ENCODE data around the gene E2F4. TPM values are rescaled to one million over a fixed set of nuclear protein-coding genes. Genes with fewer than 3 reads are reported as not detected.
A peak's percentile ranks its signal among the peaks of the same experiment; 100 is the strongest.

E2F4 gene
- total RNA-seq, 1 donor from 2014 or later: 78.1 TPM

GRCh38 chr16:67166110-67166547 lies 25.8 kb upstream of the E2F4 start:
- no peak for TF ChIP-seq CTCF (IDR thresholded peaks at IDR 0.05)
- TF ChIP-seq POLR2A (IDR thresholded peaks at IDR 0.05): no peak
- no peak for TF ChIP-seq POLR2AphosphoS5 (IDR thresholded peaks at IDR 0.05; ENCODE audit: insufficient read depth in 1 of 2, low read depth in 1 of 2)
- Histone ChIP-seq H3K4me3 (no peak overlapping the region), H3K27me3 (no peaks in the 10 kb centered on the region), H3K27ac (no peak overlapping the region), H3K4me1 (peaks cover 70% of the 10 kb centered on the region), H3K9me3 (no peaks in the 10 kb centered on the region), H3K36me3 (no peaks in the 10 kb centered on the region)
- intact Hi-C loops (cut with DNase I): no loop called here
- no peak for DNase-seq (ENCODE audit: extremely low spot score in 2 of 2)

GRCh38 chr16:67166598-67167168 lies 25.3 kb upstream of the E2F4 start:
- Histone ChIP-seq H3K27me3 (no peaks in the 10 kb centered on the region), H3K9me3 (no peaks in the 10 kb centered on the region), H3K4me1 (peaks cover 70% of the 10 kb centered on the region), H3K4me3 (no peak overlapping the region), H3K36me3 (no peaks in the 10 kb centered on the region), H3K27ac (no peak overlapping the region)
- DNase-seq (ENCODE audit: extremely low spot score in 2 of 2): no peak
- intact Hi-C loops (cut with DNase I): no loop called here
- TF ChIP-seq POLR2A (IDR thresholded peaks at IDR 0.05): no peak
- TF ChIP-seq CTCF (IDR thresholded peaks at IDR 0.05): no peak
- no peak for TF ChIP-seq POLR2AphosphoS5 (IDR thresholded peaks at IDR 0.05; ENCODE audit: insufficient read depth in 1 of 2, low read depth in 1 of 2)

GRCh38 chr16:67167588-67167987 lies 24.4 kb upstream of the E2F4 start:
- DNase-seq (ENCODE audit: extremely low spot score in 2 of 2): no peak
- Histone ChIP-seq H3K4me3 (no peak overlapping the region), H3K9me3 (no peaks in the 10 kb centered on the region), H3K36me3 (no peaks in the 10 kb centered on the region), H3K27ac (no peak overlapping the region), H3K4me1 (peaks cover 61% of the 10 kb centered on the region), H3K27me3 (no peaks in the 10 kb centered on the region)
- no peak for TF ChIP-seq POLR2AphosphoS5 (IDR thresholded peaks at IDR 0.05; ENCODE audit: insufficient read depth in 1 of 2, low read depth in 1 of 2)
- no peak for TF ChIP-seq CTCF (IDR thresholded peaks at IDR 0.05)
- TF ChIP-seq POLR2A (IDR thresholded peaks at IDR 0.05): no peak
- intact Hi-C loops (cut with DNase I): no loop called here

GRCh38 chr16:67169011-67169451 lies 22.9 kb upstream of the E2F4 start:
- peak overlapping the region; percentile 96 for H3K27ac ChIP-seq
- intact Hi-C loops (cut with DNase I): no loop called here

More at GRCh38 chr16:67169011-67169451, 22.9 kb upstream of the E2F4 start:
- Histone ChIP-seq H3K4me3 (no peak overlapping the region), H3K36me3 (no peaks in the 10 kb centered on the region), H3K4me1 (peaks cover 55% of the 10 kb centered on the region), H3K9me3 (no peaks in the 10 kb centered on the region), H3K27me3 (no peaks in the 10 kb centered on the region)
- no peak for DNase-seq (ENCODE audit: extremely low spot score in 2 of 2)
- TF ChIP-seq CTCF (IDR thresholded peaks at IDR 0.05): no peak
- no peak for TF ChIP-seq POLR2A (IDR thresholded peaks at IDR 0.05)
- TF ChIP-seq POLR2AphosphoS5 (IDR thresholded peaks at IDR 0.05; ENCODE audit: insufficient read depth in 1 of 2, low read depth in 1 of 2): no peak
